HG02938 (cell line): ENCODE results near the gene ZNF462.
"Not testable (repeated sequence)": the region's sequence is repeated elsewhere in the genome, so short reads cannot be mapped to it uniquely, and the experiment has no call there.

Source experiments
- ATAC-seq: cut with Tn5 transposase; IDR thresholded peaks from one replicate; pipeline ENCODE4 v1.9.1; 2021; ENCODE audit warnings: mild to moderate bottlenecking, moderate library complexity; ENCODE audit not compliant: unreplicated experiment

The ZNF462 gene

GRCh38 chr9:106989904-106990303, 126.9 kb downstream of the ZNF462 start:
- ATAC-seq = not testable (repeated sequence)

GRCh38 chr9:106992186-106992585, 129.2 kb downstream of the ZNF462 start:
- ATAC-seq = no peak

GRCh38 chr9:106993603-106994002, 130.6 kb downstream of the ZNF462 start:
- no peak for ATAC-seq

GRCh38 chr9:106994463-106994862, 131.5 kb downstream of the ZNF462 start:
- ATAC-seq = no peak

GRCh38 chr9:107000218-107000617, 137.3 kb downstream of the ZNF462 start:
- no peak for ATAC-seq

GRCh38 chr9:107005201-107005600, 142.2 kb downstream of the ZNF462 start:
- ATAC-seq = no peak

GRCh38 chr9:107007402-107007801, 144.4 kb downstream of the ZNF462 start:
- ATAC-seq = no peak

GRCh38 chr9:107008011-107008410, 145.0 kb downstream of the ZNF462 start:
- ATAC-seq = no peak

GRCh38 chr9:107008447-107008846, 145.5 kb downstream of the ZNF462 start:
- ATAC-seq = no peak

- no peak for ATAC-seq
These were observed 153.4 kb downstream of the ZNF462 start for GRCh38 chr9:107016383-107016782.

GRCh38 chr9:107018861-107019545, 156.0 kb downstream of the ZNF462 start:
- no peak for ATAC-seq

GRCh38 chr9:107020040-107020530, 157.1 kb downstream of the ZNF462 start:
- ATAC-seq = no peak

GRCh38 chr9:107024193-107024592, 161.2 kb downstream of the ZNF462 start:
- ATAC-seq = peak; percentile 81

- ATAC-seq = no peak
These were observed 162.5 kb downstream of the ZNF462 start for GRCh38 chr9:107025260-107026035.

- no peak for ATAC-seq
These were observed 166.2 kb downstream of the ZNF462 start for GRCh38 chr9:107029146-107029545.

GRCh38 chr9:107033966-107034365, 171.0 kb downstream of the ZNF462 start:
- no peak for ATAC-seq

- no peak for ATAC-seq
These were observed 171.9 kb downstream of the ZNF462 start for GRCh38 chr9:107034831-107035230.

GRCh38 chr9:107036367-107036766, 173.4 kb downstream of the ZNF462 start:
- ATAC-seq = no peak

GRCh38 chr9:107039542-107039941, 176.6 kb downstream of the ZNF462 start:
- ATAC-seq = no peak

- ATAC-seq = no peak
These were observed 179.6 kb downstream of the ZNF462 start for GRCh38 chr9:107042606-107043005.

- ATAC-seq = no peak
These were observed 180.9 kb downstream of the ZNF462 start for GRCh38 chr9:107043886-107044285.

- ATAC-seq = no peak
These were observed 181.9 kb downstream of the ZNF462 start for GRCh38 chr9:107044872-107045271.
